ENCODE results near the gene PRAMEF5.
"Not testable (repeated sequence)": the region's sequence is repeated elsewhere in the genome, so short reads cannot be mapped to it uniquely, and the experiment has no call there.

Gene PRAMEF5

DNA sequence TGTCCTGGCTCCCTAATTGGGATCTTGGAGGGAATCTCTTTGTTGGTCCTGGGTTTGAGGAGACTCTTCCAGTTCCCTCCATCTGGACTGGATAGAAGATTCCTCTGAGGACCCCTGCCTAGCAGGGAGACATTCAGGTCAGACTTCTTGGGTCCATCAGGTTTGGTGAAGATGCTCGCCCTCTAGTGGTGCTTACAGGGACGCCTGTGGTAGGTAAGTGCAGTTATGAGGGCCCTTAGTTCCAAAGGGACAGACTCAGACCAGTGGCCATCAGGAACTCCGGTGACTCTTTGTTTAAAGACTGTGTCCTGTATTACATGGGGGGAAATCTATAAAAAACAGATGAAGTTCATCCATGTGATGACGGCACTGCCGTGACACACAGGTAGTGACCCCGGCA is 23.0 kb downstream of the PRAMEF5 start:
- DNase-seq (ENCODE audit: low read depth) = not testable (repeated sequence)

DNA sequence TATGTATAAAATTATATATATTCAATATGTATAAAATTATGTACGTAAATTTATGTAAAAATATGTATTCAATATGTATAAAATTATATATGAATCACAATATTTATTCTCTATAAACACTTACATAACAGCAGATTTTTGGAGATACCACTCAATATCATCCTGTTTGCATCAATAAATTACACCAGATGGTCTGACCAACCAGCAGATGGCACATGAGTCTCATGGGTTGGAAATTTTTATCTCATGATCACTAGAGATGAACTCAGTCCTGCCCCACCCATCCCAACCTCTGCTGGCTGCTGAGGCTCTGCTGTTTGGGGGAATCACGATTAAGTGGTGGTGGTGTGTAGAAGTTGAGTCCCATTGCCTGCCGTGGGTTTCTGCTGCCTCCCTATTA is 25.6 kb downstream of the PRAMEF5 start:
- not testable (repeated sequence) for DNase-seq (ENCODE audit: low read depth)

DNA sequence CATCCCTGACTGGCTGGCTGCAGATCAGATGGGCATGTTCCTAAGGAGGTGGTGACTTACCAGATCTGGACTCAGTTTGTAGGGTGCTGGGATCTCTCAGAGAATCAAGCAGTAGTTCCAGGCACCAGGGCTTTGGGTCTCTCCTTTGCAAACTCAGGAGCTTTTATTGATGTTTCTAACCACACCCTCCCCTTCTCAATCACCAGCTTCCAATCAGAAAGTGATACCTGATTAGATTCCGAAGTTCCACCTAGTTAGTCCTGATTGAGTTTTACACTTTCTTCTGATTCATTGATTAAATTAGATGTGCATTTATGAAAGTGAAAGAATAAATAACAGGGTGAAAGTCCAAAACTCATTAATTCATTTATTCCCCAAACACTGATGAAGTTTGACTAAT is 31.0 kb downstream of the PRAMEF5 start, which contains the start of gene PRAMEF8:
PRAMEF8 (minus strand) TSS at position 101 of the 400 bp plus-strand sequence. CDS start 1,046 bp downstream, outside the sequence.
- DNase-seq (ENCODE audit: low read depth) = not testable (repeated sequence)

DNA sequence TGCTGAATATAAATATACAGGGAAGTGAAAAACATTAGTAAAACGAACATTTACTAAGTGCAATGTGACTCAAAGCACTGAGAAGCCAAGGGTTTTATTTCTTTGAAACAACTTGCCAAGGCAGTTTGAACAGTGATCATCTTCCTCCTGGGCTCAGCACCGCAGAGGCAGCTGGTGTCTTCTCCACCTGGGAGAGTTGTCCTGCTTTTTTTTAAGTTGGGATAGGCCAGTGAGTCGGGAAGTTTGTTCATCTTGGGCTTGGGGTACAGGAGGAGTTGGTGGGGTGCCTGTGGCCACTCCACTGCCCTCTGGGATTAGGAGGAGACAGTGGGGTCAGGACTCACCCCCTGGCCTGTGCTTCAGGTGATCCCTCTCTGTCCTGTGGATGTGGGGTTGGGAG is 35.0 kb downstream of the PRAMEF5 start:
- not testable (repeated sequence) for DNase-seq (ENCODE audit: low read depth)

DNA sequence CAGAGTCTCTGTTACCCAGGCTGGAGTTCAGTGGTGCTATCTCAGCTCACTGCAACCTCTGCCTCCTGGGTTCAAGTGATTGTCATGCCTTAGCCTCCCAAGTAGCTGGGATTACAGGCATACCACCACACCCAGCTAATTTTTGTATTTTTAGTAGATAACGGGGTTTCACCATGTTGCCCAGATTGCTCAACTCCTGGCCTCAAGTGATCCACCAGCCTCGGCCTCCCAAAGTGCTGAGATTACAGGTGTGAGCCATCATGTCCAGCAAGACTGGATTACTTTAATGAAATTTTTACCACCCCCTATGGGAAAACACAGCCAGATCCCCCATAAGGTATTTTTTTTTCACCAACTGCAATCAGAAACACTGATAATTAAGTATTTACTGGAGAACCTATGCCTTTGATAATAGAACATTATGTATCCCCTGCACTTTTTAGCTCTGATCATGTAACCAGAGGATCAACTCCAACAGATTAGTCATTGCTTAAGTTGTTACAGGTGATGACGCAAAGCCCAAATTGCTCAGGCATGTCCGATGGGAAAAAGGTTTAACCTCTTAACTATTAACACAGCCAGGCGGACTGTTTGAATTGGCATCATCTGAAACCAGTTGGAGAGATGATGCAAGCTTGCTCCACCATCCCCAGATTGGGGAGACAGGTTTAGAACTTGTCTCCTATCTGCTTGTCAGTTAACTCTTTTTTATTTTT is 43.4 kb downstream of the PRAMEF5 start:
- DNase-seq (ENCODE audit: low read depth) = not testable (repeated sequence)

DNA sequence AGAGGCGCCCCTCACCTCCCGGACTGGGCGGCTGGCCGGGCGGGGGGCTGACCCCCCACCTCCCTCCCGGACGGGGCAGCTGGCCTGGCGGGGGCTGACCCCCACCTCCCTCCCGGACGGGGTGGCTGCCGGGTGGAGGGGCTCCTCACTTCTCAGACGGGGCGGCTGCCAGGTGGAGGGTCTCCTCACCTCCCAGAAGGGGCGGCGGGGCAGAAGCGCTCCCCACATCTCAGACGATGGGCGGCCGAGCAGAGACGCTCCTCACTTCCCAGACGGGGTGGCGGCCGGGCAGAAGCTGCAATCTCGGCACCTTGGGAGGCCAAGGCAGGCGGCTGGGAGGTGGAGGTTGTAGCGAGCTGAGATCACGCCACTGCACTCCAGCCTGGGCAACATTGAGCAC is 44.7 kb downstream of the PRAMEF5 start:
- not testable (repeated sequence) for DNase-seq (ENCODE audit: low read depth)

DNA sequence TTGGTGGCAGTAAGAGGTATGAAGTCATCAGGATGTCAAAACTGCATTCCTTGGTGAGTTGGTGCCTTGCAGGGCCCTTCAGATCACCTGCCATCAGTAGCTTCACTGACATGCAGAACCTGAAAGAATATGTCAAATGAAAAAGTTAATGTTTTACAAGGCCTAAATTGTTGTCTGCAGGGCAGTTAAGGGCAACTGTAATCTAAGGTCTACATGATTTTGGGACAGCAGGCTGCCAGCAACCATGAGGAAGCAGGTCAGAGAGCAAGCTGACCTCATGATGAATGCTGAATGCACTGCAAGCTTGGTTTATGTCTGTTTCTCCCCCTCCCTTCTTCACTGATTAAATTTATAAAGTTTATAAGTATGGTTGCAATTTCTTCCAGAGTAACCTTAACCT is 48.2 kb downstream of the PRAMEF5 start:
- not testable (repeated sequence) for DNase-seq (ENCODE audit: low read depth)

DNA sequence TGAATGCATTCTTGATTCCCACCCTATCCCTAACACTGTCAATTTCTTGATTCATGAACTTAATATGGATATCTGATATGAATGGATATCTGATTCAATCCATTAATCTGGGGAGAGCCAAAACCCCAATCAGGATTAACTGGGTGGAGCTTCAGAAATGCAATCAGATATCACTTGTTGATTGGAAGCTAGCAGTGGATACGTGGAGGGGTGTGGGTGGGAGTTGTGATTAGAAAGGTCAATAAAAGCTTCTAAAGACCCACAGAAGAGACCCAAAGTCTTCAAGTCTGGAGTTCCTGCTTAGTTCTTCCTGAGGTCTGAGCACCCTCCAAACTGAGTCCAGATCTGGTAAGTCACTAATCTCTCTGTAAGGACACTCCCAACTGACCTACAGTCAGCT is 49.2 kb downstream of the PRAMEF5 start, which contains the start of gene PRAMEF33:
PRAMEF33 (plus strand) TSS at position 301 of the 400 bp plus-strand sequence. CDS start 2,416 bp downstream, outside the sequence.
- not testable (repeated sequence) for DNase-seq (ENCODE audit: low read depth)

All from activated T-cell treated with anti-CD3 and anti-CD28 coated beads for 24 hours (primary cell).